ENCODE data around the gene DENND5B.

Gene DENND5B

GRCh38 chr12:31339831-31340622, 250.9 kb downstream of the DENND5B start:
- FAIRE-seq (no peak), DNase-seq (ENCODE audit: low spot score) (no peak)

- no peak for FAIRE-seq
- DNase-seq (ENCODE audit: low spot score) = no peak
Observed at GRCh38 chr12:31337952-31338351, 253.0 kb downstream of the DENND5B start.
